ENCODE data around the gene DNAJB5.
"Not testable (repeated sequence)": the region's sequence is repeated elsewhere in the genome, so short reads cannot be mapped to it uniquely, and the experiment has no call there.

DNAJB5 gene

GRCh38 chr9:34989003-34989945, at the start of gene DNAJB5:
DNAJB5 (plus strand) TSS chr9:34989745; CDS start chr9:34990631, 886 bp downstream.
- DNase-seq, result peak; percentile 97 to 99 (median 99)

- not testable (repeated sequence) for DNase-seq
Measured at GRCh38 chr9:34939989-34940388, 49.6 kb upstream of the DNAJB5 start.

DNA sequence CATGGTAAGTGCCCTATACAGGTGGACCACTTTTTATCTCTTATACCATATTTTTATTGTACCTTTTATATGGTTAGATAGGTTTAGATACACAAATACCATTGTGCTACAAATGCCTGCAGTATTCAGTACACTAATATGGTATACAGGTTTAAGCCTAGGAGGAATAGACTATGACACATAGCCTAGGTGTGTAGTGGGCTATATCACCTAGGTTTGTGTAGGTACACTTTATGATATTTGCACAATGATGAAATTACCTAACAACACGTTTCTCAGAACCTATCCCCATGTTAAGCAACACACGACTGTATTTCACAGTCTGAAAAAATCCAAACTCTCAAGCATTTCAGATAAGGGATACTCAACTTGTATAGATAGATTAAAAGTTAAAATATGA, 41.1 kb upstream of the DNAJB5 start:
- no peak for DNase-seq

DNA sequence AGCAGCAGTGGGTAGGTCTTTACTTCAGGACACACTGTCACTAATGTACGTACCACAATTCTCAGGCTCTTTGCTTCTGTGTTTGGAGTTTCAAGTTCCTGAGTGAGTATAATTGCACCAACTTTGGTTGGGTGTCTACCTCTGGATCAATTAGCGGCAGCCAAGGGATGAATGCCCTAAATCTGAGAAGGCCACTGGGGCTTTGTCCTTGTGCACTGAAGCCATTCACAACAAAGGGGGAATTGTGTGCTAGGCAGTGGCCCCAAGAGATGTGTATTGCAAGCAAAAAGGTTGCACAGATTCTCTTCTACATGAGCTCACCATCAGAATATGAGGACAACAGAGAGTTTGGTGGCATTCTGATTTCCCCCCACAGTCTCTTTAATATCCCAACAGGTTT, 35.3 kb upstream of the DNAJB5 start:
- no peak for DNase-seq

- not testable (repeated sequence) for DNase-seq
Measured at GRCh38 chr9:34956066-34956465, 33.5 kb upstream of the DNAJB5 start.

GRCh38 chr9:34956648-34957047, 32.9 kb upstream of the DNAJB5 start:
- peak in 1 of 3 donors; percentile 14 for DNase-seq

DNA sequence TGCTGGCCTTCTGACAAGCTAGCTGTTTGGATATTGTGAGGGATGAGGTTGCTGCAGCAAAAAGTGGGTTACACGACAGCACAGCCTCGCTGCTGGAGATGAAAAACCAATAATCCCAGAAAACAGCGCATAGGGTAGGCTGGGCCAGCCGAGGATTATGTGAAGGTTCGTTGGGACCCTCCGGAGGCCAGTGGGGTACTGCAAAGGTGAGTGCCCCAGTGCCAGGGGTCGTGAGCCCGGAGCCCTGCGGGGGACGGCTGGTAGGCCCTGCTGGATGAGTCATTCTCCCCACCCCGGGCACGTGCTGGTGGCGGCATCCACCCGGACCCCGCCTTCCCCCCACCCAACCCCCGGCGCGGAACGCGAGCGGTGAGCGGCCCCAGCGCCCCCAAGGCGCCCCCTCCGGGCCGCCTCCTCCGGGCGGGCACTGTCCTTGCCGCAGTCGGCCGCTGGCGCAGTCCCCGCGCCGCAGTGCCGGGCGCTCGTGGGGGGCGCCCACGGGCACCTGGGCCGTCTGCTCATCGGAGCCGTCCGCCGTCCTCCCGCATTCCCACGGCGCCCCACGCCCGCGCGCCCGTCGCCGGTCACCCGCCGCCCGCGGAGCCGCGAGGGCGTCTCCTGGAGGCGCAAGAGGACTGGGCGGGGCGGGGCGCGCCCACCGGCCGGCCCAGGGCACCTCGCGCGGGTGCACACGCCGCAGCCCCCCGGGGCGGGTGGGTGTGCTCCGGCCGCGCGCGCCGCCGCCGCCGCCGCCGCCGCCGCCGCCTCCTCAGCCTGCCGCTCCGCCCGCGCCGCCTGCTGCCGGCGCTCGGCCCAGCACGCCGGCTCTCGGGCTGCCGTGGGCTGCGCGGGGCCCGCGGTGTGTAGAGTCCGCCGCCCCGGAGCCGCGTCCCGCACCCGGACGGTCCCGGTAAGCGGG, 31.8 kb upstream of the DNAJB5 start, which contains the start of gene PHF24:
PHF24 (plus strand) TSS at position 794 of the 919 bp plus-strand sequence. CDS start 13,014 bp downstream, outside the sequence.
- peak; percentile 28 to 70 (median 56) for DNase-seq

DNA sequence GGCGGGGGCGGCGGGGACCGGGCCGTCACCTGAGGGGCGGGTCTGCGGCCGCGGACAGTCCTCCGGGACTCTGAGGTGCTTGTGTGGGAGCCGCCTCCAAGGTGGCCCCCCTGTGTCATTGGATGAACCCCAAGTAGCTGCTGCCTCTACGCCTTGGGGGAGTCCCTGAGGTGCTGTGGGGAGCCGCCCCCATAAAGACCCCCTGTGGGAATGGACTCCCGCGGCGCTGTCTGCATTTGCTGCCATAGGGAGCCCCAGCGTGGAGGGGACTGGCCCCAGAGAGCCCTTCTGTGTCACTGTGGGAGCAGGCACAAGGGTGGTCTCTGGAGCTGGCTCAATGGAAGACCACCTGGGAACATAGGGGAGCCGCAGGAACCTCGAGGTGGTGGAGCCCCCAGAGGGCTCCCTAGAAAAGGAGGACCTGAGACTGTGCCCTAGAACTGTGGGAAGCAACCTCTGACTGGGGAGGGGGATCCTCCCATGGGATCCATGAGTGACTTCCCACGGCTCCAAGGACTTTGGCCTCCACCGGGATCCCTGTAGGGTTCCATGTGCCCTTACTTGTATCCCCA, 31.0 kb upstream of the DNAJB5 start:
- no peak for DNase-seq

DNA sequence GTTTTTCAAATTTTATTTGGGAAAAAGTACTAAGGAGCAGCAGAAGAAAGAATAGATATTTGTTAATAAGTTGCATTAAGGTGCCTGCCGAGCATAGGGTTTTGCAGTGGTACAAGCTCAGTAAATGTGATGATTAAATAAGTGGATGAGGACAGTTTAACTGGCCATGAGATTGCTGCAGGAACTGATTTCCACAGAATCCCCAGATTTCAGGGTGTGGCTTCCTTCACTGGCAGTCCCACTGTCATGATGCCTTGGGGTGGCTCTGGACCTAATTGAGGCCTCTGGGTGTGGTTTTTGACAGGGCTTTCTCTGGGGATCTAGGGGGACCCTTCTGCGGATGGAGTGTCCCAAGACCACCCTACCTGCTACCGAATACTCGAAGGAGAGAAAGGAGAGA, 30.1 kb upstream of the DNAJB5 start:
- peak in 1 of 3 donors; percentile 30 for DNase-seq

GRCh38 chr9:34961574-34962490, 27.7 kb upstream of the DNAJB5 start:
- peak; percentile 85 to 93 (median 88) for DNase-seq

- DNase-seq, result no peak
Measured at GRCh38 chr9:34962546-34962945, 27.0 kb upstream of the DNAJB5 start.

GRCh38 chr9:34963552-34963951, 26.0 kb upstream of the DNAJB5 start:
- DNase-seq, result peak in 2 of 3 donors; percentile 21 to 40

DNA sequence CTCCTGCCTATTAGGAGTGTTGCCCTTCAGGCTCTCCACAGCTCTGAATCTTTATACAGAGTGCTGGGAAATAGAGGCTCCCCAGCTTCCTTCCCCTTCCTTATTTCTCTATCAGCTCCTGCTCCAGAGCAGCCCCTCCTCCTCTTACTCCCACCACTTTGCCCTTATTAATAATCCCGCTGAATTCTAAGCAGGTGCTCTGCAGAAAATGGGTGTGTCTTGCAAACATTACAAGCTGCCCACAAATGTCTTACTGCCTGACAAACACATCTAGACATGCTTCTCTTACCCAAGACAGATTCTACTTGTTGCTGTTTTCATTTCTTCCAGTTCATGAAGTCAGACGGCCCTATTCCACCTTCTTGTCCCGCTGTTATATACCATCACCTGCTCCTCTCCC, 25.1 kb upstream of the DNAJB5 start:
- DNase-seq, result no peak

- no peak for DNase-seq
Measured at GRCh38 chr9:34971146-34971811, 18.3 kb upstream of the DNAJB5 start.

DNA sequence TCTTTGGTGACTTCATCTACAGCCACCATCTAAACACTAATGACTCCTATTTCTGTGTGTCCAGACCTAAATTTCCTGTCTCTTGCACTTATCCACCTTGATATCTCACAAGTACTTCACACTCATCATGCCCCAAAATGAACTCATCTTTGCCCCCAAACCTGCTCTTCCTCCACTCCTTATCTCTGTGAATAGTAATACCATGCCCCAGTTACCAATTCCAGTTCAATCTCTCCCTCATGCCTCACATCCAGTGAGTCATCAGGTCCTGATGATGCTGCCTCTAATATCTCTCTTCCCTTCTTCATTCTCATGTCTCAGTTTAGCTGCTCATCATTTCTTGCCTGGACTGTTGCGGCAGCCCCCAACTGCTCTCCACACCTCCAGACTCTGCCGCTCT, 14.9 kb upstream of the DNAJB5 start:
- DNase-seq, result no peak

DNA sequence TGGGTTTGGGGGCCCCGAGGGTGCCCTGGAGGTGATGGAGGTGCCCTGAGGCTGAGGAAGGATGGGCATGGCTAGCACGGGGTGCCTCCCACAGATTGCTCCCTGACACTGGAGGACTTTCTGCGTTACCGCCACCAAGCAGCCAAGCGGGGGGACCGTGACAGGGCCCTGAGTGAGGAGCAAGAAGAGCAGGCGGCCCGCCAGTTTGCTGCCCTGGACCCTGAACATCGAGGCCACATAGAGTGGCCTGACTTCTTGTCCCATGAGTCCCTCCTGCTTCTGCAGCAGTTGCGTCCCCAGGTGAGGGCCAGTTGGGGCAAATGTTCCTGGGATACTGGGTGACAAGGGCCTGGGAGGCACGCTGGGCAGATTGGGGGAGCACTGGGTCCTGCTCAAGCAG, 13.1 kb upstream of the DNAJB5 start:
- DNase-seq, result no peak

DNA sequence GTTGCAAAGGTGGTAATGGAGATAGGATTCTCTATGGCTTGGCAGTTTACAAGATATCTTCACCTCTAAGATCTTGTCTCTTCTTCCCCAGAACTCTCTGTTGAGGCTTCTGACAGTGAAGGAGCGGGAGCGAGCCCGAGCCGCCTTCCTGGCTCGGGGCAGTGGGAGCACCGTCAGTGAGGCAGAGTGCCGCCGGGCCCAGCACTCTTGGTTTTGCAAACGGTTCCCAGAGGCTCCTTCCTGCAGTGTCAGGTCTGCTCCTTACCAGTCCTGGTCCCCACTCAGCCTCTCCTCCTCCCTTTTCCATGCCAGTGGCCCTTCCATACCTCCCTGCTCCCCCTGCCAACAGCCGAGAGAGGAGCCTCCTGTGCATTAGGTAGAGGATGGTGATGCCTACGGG, 12.6 kb upstream of the DNAJB5 start:
- no peak for DNase-seq

DNA sequence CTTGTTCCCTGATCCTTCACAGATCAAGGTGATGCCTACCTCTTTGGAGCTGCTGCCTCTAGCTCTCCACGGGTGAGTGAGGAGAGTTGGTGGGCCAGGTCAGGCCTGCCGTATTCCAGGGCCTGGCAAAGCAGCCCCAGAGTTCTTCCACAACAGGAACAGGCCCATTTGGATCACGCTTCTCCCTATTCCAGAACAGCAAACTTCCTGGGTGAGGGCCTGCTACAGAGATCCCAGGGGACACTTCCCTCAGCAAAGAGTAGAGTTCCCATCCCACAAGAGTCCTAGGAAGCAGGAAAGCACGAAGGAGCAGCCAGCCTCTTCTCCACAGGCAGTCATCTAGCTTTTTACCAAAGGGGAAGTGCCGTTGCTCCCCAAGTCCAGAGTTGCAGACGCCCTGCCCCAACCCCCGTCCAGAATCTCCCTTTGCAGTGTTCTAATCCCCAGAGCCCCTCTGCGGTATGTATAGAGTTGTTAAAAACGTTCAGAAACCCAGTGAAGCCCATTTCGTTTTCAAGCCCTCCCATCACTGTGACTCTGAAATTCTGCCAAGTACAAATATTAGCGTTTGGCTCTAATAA, 9.3 kb upstream of the DNAJB5 start:
- no peak for DNase-seq

- peak; percentile 79 to 89 (median 84) for DNase-seq
Measured at GRCh38 chr9:34982361-34982760, 7.2 kb upstream of the DNAJB5 start.

DNA sequence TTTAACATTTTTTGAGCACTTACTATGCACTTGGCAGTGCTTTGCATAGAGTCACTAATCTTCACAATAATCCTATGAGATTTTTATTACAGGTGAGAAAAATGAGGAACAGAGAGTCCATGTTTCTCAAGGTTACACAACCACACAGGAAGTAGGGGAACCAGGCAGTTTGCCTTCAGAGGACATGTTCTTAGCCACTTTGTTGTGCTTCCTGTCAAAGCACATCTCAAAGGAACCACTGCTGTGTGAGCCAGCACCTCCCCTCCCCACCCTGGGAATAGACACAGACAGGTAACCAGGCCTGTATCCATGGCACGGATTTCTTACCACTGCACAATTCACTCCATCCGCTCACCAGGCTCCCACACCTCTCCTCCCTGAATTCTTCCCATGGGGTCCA, 6.3 kb upstream of the DNAJB5 start:
- DNase-seq, result no peak

DNA sequence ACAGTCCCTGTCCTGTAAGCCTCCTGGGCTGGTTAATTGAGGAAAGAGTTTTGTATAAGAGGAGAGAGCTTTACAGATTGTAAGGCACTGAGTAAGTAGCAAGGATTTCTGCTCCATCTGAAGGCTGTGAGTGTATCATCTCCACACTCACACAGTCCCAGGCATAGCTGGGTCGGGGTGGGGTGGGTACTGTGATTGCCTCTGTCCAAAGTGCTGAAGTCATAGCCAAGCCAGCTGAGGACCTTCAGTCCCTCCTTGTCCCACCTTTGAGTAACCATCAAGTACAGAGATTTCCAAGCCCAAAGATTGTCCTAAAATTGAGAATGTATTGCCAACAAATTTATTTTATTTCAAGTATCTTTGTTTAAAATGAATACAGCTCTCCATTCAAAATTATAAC, 5.5 kb upstream of the DNAJB5 start:
- peak in 1 of 3 donors; percentile 41 for DNase-seq
